Central memory CD4-positive, alpha-beta T cell (primary cell): Measurements from ENCODE around the gene NFAT5.
"Not testable (repeated sequence)": the region's sequence is repeated elsewhere in the genome, so short reads cannot be mapped to it uniquely, and the experiment has no call there.

Experiments used
- DNase-seq: peaks from one replicate; pipeline ENCODE4 v3.0.0; 2022

The NFAT5 gene

DNA sequence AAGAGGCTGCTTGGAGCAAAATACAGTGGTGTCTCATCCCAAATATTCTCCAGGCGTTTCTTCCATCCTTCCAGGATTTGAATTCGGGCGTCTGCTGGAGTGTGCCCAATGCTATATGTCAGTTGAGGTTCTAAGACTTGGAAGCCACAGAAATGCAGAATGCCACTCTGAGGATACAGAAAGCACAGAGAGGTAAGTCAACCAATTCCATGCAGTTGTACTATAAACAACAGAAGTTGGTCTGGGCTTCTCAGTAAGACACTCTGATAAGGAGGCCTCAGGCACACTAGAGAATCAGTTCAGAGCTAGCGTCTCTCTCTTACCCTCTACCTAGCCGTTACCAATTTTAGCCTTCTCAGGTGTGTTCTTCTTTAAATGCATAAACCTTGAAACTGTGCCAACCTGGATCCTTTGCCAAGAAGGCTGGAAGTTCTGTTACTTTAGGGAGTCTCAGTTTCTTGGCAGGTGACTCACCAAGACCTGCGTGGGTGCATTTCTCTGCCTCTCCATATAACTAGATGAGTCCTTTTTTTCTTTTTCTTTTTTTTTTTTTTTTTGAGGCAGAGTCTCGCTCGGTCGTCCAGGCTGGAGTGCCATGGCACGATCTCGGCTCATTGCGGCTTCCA is 145.5 kb downstream of the NFAT5 start:
- DNase-seq: no peak

DNA sequence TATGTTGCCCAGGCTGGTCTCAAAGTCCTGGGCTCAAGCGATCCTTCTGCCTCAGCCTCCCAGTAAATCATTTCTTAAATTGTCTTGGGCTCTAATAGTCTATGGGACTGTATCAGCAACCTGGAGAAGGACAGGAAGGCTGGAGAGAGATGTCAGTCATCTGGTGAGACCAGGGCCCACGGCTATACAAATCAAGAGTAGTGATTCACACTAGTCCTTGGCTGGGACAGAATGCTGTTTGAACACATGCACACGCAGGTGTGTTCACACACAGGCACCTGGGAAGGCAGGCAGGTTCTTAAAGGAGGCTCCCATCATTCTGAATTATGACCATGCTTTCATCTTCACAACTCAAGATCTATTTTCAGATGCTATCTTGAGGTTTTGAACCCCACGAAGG is 146.5 kb downstream of the NFAT5 start:
- no peak for DNase-seq

DNA sequence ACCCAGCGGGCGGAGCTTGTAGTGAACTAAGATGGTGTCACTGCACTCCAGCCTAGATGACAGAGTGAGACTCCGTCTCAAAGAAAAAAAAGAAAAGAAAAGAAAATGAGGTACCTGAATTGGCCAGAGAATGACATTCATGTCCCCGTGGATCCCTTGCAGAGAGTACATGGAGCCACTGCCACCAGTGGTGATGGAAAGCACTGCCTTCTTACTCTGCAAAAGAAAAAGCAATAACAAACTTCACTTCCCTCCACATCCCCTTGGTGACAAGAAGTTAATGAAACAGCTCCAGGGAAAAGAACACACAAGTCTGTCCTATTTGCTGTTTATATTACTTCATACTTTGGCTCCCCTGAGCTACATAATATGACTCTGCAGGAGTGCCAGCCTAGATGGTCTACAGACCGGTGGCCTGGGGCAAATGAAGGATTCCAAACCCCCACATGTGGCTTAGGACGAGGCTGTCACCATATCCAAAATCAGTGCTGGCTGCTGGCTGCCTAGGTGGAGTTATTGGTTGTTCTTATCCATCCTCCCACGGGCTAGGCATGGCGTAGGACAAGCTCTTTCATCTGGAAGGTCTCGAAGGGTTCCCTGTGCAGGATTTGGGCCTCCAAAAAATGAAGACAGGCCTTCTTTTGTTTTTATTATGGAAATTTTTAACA is 147.3 kb downstream of the NFAT5 start:
- DNase-seq: no peak

DNA sequence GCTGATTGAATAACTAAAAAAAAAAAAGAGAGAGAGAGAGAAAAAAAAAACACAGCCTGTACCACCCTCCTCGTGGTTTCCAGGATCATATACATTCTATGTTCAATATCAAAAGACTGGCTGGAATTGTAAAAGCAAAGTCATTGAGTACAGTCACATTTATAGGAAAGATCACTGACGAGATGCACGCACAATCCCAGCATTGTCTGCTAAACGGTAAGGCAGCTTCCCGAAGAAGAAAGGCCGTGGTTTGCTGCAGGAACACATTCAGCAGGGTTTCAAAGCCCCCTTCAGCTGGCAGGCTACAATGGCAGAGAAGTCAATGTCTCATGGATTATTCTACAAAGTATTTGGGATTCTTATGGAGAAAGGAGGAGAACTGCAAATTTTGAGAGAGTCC is 151.3 kb downstream of the NFAT5 start:
- no peak for DNase-seq

DNA sequence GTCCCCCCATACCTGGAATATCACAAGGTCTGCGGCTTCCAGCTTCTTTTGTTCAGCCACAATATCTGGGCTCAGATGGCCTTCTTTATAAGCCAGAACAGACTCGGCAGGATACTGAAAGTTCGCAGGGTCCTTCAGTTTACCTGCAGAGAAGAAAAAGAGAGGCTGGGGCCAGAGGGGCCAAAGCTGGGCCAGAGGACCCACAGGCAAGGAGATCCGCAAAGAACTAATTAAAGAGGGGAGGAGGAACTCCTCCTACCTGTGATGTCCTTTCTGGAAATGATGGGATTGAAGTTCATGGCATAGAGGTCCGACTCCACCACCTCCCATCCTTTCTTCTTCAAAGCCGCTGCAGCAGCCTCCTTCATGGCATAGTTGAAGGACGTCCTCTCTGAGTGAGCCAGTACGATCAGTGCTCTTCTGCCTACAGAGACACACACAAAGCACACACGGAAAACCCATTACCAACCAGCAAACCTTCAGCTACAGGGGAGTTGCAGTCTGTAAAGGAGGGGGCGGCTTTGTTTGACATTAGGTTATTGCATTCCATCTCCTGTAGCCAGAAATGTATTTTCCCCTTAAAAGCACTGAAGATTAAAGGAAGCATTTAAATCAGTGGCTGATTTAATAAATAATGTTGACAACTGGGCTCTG is 152.5 kb downstream of the NFAT5 start:
- DNase-seq: no peak

DNA sequence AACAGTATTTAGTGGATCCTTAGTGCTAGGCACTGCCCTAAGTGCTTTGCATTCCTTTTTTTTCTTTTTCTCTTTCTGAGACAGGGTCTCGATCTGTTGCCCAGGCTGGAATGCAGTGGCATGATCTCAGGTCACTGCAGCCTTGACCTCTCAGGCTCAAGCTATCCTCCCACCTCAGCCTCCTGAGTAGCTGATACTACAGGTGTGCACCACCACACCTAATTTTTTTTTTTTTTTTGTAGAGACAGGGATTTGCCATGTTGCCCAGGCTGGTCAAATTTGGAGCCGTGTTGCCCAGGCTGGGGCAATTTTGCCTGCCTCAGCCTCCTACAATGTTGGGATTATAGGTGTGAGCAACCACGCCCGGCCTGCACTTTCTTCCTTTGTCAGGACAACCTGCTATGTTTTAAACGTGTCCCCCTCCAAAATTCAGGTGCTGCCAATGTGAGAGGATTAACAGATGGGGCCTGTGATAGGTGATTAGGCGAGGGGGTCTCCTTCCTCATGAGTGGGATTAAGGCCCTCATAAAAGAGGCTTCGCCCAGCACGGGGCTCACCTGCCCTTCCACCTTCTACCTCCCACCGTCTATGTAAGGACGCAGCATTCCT is 155.2 kb downstream of the NFAT5 start:
- DNase-seq: no peak

DNA sequence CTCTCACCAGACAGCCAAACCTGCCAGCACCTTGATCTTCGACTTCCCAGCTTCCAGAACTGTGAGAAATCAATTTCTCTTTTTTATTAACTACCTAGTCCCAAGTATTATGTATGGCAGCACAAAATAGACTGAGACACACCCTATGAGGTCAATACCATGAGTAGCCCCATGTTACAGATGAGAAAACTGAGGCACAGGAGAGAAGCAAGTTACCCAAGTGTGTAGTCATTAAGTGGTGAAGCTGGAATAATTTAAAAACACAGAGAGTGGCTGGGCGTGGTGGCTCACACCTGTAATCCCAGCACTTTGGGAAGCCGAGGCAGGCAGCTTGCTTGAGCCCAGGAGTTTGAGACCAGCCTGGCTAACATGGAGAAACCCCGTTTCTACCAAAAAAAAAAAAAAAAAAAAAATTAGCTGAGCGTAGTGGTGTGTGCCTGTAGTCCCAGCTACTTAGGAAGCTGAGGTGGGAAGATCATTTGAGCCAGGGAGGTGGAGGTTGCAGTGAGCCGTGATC is 155.7 kb downstream of the NFAT5 start:
- no peak for DNase-seq

DNA sequence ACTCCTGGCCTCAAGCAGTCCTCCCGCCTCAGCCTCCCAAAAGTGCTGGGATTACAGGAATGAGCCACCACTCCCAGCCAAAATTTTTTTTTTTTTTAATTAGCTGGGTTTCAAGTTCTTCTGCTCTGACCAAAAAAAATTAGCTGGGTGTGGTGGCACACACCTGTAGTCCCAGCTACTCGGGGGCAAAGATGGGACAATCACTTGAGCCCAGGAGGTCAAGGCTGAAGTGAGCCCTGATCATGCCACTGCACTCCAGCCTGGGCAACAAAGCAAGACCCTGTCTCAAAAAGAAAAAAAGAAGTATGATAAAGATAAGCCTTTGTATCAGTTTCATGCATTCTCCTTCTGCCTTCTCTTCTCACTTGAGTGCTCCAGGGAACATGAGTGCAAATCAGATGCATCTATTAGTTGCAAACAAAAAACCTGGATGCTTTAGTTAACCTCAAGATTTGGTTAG is 158.7 kb downstream of the NFAT5 start:
- no peak for DNase-seq

DNA sequence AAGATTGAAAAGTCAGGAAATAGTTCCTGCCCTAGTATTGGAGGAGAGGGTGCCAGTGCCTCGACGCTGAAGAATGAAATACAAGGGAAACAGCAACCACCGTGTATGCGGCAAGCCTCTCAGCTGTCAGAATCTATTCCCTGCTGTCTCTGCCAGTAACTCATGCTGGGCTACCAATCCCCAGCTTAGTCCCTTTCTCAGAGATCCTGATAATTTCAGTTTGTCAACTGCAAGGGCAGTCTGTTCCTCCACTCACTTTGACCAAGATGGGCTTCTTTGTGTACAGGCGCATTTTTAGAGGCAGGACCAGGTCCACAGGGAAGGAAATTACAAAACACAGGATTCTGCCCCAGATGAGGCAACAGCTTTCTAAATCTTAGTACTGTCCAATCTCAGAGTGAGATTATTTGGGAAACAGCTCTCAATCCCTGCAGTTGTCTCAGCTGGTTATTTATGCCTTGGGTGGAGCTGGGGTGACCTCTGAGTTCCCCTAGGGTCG is 159.3 kb downstream of the NFAT5 start:
- no peak for DNase-seq

DNA sequence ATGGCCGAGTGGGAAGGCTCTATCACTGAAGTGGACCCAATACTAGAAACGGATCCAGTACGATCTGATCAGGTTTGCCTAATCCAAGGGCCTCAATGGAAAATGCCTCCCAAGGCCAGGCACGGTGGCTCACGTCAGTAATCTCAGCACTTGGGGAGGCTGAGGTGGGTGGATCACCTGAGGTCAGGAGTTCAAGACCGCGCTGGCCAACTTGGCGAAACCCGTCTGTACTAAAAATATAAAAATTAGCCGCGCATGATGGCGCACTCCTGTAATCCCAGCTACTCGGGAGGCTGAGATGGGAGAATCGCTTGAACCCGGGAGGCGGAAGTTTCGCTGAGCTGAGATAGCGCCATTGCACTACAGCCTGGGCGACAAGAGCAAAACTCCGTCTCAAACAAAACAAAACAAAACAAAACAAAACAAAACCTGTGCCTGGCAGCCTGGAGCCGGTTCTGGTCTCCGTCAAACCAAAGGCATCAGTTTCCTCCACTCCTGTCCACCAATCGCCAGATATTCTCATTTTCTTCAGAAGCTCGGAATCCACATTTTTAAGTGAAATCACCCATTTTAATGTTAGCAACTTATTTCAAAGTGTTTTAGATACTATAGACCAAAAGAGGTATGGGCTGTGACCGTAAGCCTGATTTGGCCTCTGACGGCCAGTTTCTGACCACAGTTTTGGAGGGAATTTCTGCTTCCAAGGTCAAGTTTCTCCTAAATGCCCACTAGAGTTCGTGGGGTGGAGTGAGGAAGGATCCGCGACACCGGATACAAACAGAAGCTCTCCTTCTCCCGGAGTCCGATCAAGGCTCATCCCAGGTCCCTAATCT is 159.9 kb downstream of the NFAT5 start:
- no peak for DNase-seq

DNA sequence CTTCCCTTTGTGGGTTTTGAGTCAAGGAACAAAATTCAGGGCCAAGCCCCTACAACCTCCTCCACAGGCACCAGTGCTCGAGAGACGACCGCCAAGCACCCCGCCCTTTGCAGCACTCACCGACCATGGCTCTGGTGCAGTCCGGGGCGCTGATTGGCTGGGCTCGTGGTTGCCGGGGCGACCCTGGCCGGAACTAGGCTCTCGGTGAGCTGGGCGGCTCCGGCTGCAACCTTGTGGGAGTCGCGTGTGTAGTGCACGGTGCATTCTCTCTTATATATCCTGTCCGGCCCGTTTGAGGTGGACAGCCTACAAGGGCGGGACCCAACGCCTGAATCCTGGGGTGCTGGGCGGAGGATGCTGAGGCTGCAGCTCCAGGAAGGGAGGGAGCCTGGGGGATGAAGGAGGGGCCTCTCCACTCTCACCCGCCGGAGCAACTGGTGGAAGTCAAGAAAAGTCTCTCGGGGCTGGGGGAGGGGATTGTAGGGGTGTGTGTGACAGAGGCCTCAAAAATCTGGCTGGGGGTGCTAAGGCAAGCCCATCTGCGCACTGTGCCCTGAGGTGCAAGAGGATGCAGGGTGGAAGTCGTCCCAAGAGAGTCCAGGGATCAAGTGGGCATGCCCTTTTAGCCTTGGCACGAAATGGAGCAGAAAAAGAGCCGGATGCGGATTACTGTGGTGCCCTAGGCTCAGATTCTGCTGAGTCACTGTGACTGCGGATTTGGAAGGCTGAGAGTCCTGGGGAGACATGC is 160.7 kb downstream of the NFAT5 start, which contains the start of gene NQO1:
NQO1 (minus strand) TSS at position 248 of the 748 bp plus-strand sequence; CDS start at position 127, 121 bp downstream.
- peak; percentile 81 for DNase-seq

DNA sequence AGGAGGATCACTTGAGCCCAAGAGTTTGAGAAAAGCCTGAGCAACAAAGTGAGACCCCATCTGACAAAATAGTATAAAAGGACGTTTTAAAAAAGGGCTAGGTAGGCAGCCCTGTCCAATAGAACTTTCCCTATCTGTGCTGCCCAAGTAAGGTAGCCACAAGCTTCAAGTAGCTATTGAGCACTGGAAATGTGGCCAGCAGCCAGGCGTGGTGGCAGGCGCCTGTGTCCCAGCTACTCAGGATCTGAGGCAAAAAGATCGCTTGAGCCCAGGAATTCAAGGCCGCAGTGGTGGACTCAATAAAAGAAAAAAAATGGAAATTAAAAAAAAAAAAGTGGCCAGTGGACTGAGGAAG is 162.1 kb downstream of the NFAT5 start:
- no peak for DNase-seq

DNA sequence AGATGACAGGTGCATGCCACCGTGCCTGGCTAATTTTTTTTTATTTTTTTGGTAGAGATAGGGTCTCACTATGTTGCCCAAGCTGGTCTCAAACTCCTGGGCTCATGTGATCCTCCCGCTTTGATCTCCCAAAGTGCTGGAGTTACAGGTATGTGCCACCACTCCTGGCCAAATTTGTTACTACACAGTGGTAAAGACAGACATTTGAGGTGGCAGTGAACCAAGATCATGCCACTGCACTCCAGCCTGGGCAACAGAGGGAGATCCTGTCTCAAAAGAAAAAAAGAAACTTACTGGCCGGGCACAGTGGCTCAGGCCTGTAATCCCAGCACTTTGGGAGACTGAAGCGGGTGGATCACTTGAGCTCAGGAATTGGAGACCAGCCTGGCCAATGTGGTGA is 163.3 kb downstream of the NFAT5 start:
- DNase-seq: not testable (repeated sequence)

DNA sequence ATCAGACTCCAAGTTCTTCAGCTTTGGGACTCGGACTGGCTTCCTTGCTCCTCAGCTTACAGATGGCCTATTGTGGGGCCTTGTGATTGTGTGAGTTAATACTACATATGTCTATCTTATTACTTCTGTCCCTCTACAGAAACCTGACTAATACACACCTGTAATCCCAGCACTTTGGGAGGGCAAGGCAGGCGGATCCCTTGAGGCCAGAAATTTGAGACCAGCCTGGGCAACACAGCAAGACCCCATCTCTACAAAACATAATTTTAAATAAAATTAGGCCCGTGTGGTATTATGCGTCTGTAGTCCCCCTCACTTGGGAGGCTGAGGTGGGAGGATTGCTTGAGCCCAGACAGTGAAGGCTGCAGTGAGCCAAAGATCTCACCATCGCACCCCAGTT is 165.5 kb downstream of the NFAT5 start:
- not testable (repeated sequence) for DNase-seq

DNA sequence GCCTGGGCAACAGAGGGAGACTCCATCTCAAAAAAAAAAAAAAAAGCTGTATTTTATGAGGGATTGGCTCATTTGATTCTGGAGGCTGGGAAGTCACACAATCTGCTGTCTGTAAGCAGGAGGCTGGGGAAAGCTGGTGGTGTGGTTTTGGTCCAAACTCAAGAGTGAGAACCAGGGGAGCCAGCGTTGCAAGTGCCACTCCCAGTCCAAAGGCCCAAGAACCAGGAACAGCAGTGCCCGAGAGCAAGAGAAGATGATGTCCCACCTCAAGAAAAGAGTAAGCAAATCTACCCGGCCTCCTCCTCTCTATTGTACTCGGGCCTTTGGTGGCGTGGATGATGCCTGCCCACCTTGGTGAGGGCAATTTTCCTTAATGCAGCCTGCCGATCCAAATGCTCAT is 166.3 kb downstream of the NFAT5 start:
- no peak for DNase-seq

DNA sequence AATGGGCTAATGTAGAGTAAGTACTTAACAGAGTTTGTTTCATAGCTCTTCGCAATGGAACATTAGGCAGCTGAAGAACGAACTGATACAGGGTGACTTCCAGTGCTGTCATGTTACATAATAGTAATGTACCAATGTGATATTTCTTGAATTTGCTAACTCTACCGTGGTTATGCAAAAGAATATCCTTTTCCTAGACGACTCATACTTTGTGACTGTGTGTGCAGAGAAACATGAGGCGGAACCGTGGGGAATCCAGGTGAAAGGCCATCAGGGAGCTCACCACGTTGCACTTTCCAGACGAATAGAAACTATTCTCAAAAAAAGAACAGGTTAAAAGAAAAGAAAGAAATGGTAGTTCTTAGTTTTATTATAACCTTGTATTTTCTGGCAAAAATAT is 175.8 kb downstream of the NFAT5 start:
- DNase-seq: no peak

DNA sequence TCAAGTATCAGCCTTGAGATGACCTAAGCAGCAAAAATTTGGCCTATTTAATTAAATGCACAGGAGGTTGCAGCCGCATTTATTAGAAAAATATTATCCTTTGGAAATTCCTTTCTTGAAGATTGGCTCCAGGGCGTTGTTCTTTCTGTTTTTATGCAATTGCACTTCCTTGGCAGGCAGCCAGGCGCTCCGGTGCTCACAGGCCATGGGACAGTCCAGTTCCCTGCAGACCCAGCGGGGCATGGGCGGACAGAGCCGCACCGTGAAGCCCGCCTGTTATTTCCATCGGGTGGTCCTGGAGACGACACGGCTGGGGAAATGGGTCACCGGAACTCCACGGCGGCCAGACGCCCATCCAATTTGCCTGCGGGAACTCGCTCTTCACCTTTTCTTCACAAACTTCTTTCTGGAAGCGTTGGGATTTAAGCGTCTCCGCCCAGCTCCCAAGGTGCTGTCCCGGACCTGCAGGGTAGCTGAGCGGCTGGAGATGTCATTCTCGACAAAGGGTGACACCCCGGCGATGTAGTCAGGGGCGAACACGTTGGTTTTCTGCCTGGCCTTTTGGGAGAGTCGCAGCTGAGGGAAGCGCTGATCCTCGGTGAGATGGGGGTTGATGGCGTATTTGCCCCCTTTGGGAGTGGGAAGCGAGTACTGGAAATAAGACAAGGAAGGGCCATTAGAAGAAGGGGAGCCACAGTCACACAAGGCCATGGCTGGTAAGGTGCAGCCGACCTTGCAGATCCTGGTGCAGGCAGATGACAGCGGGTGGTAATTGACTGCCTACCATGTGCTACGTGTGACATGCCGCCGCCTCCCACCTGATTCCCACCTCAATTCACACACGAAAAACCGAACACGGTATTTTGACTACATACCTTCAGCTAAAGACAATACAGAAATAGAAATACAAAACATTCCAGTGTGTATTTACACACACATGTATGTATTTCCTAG is 176.5 kb downstream of the NFAT5 start:
- no peak for DNase-seq

DNA sequence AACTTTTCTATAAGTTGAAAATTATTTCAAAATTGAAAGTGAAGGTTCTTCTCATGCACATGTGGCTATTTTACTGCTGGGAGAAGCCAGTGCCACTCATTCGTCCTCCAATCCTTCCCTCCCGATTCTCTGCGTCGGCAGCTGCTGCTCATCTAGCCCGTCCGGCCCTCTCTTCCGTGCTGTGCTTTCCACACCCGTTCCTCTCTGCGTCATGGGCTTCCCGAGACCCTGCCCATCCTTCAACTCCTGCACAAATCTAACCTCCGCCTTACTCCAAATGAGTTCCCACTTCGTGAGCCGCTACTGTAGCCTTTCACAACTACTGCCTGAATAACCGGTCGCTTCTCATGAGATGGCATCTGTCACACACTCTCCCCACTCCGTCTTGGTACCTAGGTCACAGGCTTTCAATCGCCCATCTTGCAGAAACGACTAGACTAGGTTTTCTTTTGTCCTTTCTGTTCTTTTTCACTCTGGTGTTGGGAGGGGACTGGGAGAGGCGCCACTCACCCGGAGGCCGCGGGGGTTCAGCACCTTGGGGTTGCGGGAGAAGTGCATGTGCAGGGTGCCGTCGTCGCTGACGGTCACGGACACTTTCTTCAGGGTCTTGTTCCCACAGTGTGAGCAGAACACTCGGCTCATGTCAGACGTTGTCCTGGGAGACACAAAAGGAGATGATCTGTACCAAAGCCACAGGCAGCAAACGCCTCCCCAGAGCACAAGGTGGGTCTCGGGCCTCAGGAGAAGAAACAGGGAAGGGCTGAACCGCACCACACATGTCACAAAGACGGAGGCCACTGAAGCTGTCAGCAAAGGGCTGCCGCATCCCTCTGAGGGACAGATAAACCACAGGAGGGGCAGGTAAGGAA is 178.8 kb downstream of the NFAT5 start:
- DNase-seq: no peak

DNA sequence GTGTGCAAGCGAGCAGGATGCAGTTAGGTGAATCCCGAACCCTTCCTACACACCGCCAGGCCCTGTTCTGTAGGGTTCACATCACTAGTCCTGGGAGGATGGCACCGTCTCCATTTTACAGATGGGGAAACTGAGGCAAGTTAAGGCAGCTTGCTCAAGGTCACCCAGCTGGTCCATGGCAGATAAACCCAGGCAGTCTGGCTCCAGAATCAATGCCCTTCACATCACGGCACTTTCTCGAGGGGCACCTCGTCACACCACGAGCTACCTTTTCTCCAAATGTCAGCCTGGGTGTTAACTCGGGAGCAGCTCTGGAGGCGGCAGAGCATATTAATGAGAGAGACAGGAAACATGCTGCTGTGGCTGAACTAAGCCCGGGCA is 179.5 kb downstream of the NFAT5 start:
- no peak for DNase-seq
